ENCODE measurements around the gene BIN1. TPM values are rescaled to one million over a fixed set of nuclear protein-coding genes. Genes with fewer than 3 reads are reported as not detected.
A peak's percentile ranks its signal among the peaks of the same experiment; 100 is the strongest.

BIN1 gene
- polyA plus RNA-seq, 1 experiment = 37.6 TPM

- Histone ChIP-seq H3K4me3 (ENCODE audit: low read depth, low read length) (no peak overlapping the region), H3K27me3 (ENCODE audit: control insufficient read depth, insufficient read depth, low read length) (no peaks in the 10 kb centered on the region), H3K36me3 (ENCODE audit: control insufficient read depth, insufficient read depth, low read length) (peaks cover 11% of the 10 kb centered on the region)
- peak; percentile 92 for DNase-seq (ENCODE audit: low read depth)
- peak; percentile 29 for TF ChIP-seq CTCF (IDR thresholded peaks at IDR 0.05; ENCODE audit: insufficient read depth, low read depth, low read length)
- POLR2A ChIA-PET = no interaction called here
- CTCF ChIA-PET = interaction anchor here (0.6 to 3.5 kb wide), 8 partner anchors 9 to 414 kb away, joined by 3 to 19 read pairs (median 3); no protein-coding TSS in a partner anchor
These were observed 42.2 kb downstream of the BIN1 start for GRCh38 chr2:127064642-127065250.

- no peak for TF ChIP-seq CTCF (IDR thresholded peaks at IDR 0.05; ENCODE audit: insufficient read depth, low read depth, low read length)
These were observed 43.0 kb downstream of the BIN1 start for GRCh38 chr2:127063701-127064590.

GRCh38 chr2:127061375-127062273 lies 45.3 kb downstream of the BIN1 start:
- no peak for TF ChIP-seq CTCF (IDR thresholded peaks at IDR 0.05; ENCODE audit: insufficient read depth, low read depth, low read length)
- no peak for DNase-seq (ENCODE audit: low read depth)
- ChIA-PET CTCF (interaction anchor here (0.7 to 1.8 kb wide), 5 partner anchors 9 to 106 kb away, joined by 3 to 6 read pairs (median 4); no protein-coding TSS in a partner anchor), POLR2A (no interaction called here)
- Histone ChIP-seq H3K27me3 (ENCODE audit: control insufficient read depth, insufficient read depth, low read length) (no peaks in the 10 kb centered on the region), H3K36me3 (ENCODE audit: control insufficient read depth, insufficient read depth, low read length) (peaks cover 10% of the 10 kb centered on the region), H3K4me3 (ENCODE audit: low read depth, low read length) (no peak overlapping the region)

More at GRCh38 chr2:127063701-127064590, 43.0 kb downstream of the BIN1 start:
- Histone ChIP-seq H3K4me3 (ENCODE audit: low read depth, low read length) (no peak overlapping the region), H3K27me3 (ENCODE audit: control insufficient read depth, insufficient read depth, low read length) (no peaks in the 10 kb centered on the region), H3K36me3 (ENCODE audit: control insufficient read depth, insufficient read depth, low read length) (peaks cover 11% of the 10 kb centered on the region)
- ChIA-PET CTCF (interaction anchor here (1.3 to 3.5 kb wide), 3 partner anchors 14 to 111 kb away, joined by 4 to 19 read pairs (median 7); no protein-coding TSS in a partner anchor), POLR2A (no interaction called here)
- DNase-seq (ENCODE audit: low read depth) = no peak

GRCh38 chr2:127060264-127060945 lies 46.5 kb downstream of the BIN1 start:
- H3K27me3 ChIP-seq (ENCODE audit: control insufficient read depth, insufficient read depth, low read length) = no peaks in the 10 kb centered on the region
- no peak for DNase-seq (ENCODE audit: low read depth)
- CTCF ChIA-PET = no interaction called here
- TF ChIP-seq CTCF (IDR thresholded peaks at IDR 0.05; ENCODE audit: insufficient read depth, low read depth, low read length) = no peak
- H3K36me3 ChIP-seq (ENCODE audit: control insufficient read depth, insufficient read depth, low read length) = peaks cover 10% of the 10 kb centered on the region
- POLR2A ChIA-PET = no interaction called here
- H3K4me3 ChIP-seq (ENCODE audit: low read depth, low read length) = no peak overlapping the region
